GM23338 (cell line): ENCODE measurements around the gene SSBP2.

ENCODE experiments used
- CREB1 ChIP-seq: fragments of 250-450 bp; sonication (Bioruptor Pico); IDR thresholded peaks from 2 replicates; pipeline ENCODE4 v1.5.0; 2020; ENCODE audit warnings: low read depth, mild to moderate bottlenecking, moderate library complexity
- EZH2 ChIP-seq: fragments of 200-600 bp; sonication (generic); IDR thresholded peaks from one replicate; pipeline ENCODE4 v1.8.0; 2017; ENCODE audit warnings: antibody characterized with exemption, mild to moderate bottlenecking, low read depth; ENCODE audit not compliant: unreplicated experiment
- EZH2phosphoT487 ChIP-seq: fragments of 200-600 bp; sonication (generic); IDR thresholded peaks from one replicate; pipeline ENCODE4 v1.8.1; 2018; ENCODE audit warnings: antibody characterized with exemption; ENCODE audit not compliant: unreplicated experiment
- NANOG ChIP-seq: IDR thresholded peaks from 2 replicates; pipeline ENCODE4 v1.6.1; 2016; ENCODE audit warnings: antibody characterized with exemption, borderline replicate concordance
- POLR2AphosphoS5 ChIP-seq: IDR thresholded peaks from 2 replicates; pipeline ENCODE4 v1.6.1; 2016; ENCODE audit warnings: antibody characterized with exemption, low read depth
- STAT1 ChIP-seq: IDR thresholded peaks from one replicate; pipeline ENCODE4 v1.6.1; 2016; ENCODE audit warnings: antibody characterized with exemption; ENCODE audit not compliant: unreplicated experiment
- ZNF114 ChIP-seq: fragments of 250-450 bp; sonication (Bioruptor Pico); IDR thresholded peaks from 2 replicates; pipeline ENCODE4 v1.5.0; 2020; ENCODE audit warnings: mild to moderate bottlenecking, moderate library complexity
- ZNF331 ChIP-seq: fragments of 250-450 bp; sonication (Bioruptor Pico); IDR thresholded peaks from 2 replicates; pipeline ENCODE4 v1.5.0; 2020; ENCODE audit warnings: low read depth, mild to moderate bottlenecking, moderate library complexity
- TF ChIP-seq, protein P1 (sequence below), 2 experiments: fragments of 200-600 bp in 1 of 2; sonication (generic) in 1 of 2; conservative IDR thresholded peaks; 2 replicates each; pipeline versions ENCODE4 v1.5.1 to v1.6.1; 2016 to 2017; ENCODE audit warnings: antibody characterized with exemption in 2 of 2, low read depth in 2 of 2, mild to moderate bottlenecking in 2 of 2, moderate library complexity in 1 of 2
- TF ChIP-seq, protein P2 (sequence below): IDR thresholded peaks from one replicate; pipeline ENCODE4 v1.6.1; 2018; ENCODE audit warnings: antibody characterized with exemption; ENCODE audit not compliant: unreplicated experiment
- TF ChIP-seq, protein P3 (sequence below): fragments of 250-450 bp; sonication (Bioruptor Pico); IDR thresholded peaks from 2 replicates; pipeline ENCODE4 v1.5.0; 2020; ENCODE audit warnings: mild to moderate bottlenecking, moderate library complexity

DNA sequence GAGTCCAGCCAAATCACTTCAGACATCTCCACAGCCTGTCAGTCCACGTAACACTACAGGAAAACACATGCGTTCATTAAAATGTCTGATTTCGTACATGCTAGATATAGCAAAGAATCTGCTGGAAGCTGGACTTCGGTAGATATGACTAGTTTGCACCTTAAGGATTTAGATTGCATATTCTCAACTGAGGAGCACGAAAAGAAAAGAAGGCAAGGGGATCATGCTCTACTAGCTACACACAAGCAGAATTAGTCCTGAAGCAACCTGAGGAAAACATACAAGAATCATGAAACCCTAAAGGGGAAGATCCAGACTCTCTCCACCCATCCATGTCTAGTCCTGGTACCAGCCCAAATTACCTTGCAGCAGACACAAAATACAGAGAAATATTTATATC is 36.1 kb upstream of the SSBP2 start:
- TF ChIP-seq EZH2 (no peak), ZNF114 (CRISPR knock-in tag) (no peak), EZH2phosphoT487 (no peak), POLR2AphosphoS5 (no peak), CREB1 (CRISPR knock-in tag) (no peak), STAT1 (no peak), NANOG (no peak), ZNF331 (CRISPR knock-in tag) (no peak)
- TF ChIP-seq, protein P1, sequence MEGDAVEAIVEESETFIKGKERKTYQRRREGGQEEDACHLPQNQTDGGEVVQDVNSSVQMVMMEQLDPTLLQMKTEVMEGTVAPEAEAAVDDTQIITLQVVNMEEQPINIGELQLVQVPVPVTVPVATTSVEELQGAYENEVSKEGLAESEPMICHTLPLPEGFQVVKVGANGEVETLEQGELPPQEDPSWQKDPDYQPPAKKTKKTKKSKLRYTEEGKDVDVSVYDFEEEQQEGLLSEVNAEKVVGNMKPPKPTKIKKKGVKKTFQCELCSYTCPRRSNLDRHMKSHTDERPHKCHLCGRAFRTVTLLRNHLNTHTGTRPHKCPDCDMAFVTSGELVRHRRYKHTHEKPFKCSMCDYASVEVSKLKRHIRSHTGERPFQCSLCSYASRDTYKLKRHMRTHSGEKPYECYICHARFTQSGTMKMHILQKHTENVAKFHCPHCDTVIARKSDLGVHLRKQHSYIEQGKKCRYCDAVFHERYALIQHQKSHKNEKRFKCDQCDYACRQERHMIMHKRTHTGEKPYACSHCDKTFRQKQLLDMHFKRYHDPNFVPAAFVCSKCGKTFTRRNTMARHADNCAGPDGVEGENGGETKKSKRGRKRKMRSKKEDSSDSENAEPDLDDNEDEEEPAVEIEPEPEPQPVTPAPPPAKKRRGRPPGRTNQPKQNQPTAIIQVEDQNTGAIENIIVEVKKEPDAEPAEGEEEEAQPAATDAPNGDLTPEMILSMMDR (conservative IDR thresholded peaks at IDR 0.05; ENCODE audit: low read depth in 2 of 2) = no peak
- TF ChIP-seq, protein P2, sequence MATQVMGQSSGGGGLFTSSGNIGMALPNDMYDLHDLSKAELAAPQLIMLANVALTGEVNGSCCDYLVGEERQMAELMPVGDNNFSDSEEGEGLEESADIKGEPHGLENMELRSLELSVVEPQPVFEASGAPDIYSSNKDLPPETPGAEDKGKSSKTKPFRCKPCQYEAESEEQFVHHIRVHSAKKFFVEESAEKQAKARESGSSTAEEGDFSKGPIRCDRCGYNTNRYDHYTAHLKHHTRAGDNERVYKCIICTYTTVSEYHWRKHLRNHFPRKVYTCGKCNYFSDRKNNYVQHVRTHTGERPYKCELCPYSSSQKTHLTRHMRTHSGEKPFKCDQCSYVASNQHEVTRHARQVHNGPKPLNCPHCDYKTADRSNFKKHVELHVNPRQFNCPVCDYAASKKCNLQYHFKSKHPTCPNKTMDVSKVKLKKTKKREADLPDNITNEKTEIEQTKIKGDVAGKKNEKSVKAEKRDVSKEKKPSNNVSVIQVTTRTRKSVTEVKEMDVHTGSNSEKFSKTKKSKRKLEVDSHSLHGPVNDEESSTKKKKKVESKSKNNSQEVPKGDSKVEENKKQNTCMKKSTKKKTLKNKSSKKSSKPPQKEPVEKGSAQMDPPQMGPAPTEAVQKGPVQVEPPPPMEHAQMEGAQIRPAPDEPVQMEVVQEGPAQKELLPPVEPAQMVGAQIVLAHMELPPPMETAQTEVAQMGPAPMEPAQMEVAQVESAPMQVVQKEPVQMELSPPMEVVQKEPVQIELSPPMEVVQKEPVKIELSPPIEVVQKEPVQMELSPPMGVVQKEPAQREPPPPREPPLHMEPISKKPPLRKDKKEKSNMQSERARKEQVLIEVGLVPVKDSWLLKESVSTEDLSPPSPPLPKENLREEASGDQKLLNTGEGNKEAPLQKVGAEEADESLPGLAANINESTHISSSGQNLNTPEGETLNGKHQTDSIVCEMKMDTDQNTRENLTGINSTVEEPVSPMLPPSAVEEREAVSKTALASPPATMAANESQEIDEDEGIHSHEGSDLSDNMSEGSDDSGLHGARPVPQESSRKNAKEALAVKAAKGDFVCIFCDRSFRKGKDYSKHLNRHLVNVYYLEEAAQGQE = no peak
- TF ChIP-seq, protein P3, sequence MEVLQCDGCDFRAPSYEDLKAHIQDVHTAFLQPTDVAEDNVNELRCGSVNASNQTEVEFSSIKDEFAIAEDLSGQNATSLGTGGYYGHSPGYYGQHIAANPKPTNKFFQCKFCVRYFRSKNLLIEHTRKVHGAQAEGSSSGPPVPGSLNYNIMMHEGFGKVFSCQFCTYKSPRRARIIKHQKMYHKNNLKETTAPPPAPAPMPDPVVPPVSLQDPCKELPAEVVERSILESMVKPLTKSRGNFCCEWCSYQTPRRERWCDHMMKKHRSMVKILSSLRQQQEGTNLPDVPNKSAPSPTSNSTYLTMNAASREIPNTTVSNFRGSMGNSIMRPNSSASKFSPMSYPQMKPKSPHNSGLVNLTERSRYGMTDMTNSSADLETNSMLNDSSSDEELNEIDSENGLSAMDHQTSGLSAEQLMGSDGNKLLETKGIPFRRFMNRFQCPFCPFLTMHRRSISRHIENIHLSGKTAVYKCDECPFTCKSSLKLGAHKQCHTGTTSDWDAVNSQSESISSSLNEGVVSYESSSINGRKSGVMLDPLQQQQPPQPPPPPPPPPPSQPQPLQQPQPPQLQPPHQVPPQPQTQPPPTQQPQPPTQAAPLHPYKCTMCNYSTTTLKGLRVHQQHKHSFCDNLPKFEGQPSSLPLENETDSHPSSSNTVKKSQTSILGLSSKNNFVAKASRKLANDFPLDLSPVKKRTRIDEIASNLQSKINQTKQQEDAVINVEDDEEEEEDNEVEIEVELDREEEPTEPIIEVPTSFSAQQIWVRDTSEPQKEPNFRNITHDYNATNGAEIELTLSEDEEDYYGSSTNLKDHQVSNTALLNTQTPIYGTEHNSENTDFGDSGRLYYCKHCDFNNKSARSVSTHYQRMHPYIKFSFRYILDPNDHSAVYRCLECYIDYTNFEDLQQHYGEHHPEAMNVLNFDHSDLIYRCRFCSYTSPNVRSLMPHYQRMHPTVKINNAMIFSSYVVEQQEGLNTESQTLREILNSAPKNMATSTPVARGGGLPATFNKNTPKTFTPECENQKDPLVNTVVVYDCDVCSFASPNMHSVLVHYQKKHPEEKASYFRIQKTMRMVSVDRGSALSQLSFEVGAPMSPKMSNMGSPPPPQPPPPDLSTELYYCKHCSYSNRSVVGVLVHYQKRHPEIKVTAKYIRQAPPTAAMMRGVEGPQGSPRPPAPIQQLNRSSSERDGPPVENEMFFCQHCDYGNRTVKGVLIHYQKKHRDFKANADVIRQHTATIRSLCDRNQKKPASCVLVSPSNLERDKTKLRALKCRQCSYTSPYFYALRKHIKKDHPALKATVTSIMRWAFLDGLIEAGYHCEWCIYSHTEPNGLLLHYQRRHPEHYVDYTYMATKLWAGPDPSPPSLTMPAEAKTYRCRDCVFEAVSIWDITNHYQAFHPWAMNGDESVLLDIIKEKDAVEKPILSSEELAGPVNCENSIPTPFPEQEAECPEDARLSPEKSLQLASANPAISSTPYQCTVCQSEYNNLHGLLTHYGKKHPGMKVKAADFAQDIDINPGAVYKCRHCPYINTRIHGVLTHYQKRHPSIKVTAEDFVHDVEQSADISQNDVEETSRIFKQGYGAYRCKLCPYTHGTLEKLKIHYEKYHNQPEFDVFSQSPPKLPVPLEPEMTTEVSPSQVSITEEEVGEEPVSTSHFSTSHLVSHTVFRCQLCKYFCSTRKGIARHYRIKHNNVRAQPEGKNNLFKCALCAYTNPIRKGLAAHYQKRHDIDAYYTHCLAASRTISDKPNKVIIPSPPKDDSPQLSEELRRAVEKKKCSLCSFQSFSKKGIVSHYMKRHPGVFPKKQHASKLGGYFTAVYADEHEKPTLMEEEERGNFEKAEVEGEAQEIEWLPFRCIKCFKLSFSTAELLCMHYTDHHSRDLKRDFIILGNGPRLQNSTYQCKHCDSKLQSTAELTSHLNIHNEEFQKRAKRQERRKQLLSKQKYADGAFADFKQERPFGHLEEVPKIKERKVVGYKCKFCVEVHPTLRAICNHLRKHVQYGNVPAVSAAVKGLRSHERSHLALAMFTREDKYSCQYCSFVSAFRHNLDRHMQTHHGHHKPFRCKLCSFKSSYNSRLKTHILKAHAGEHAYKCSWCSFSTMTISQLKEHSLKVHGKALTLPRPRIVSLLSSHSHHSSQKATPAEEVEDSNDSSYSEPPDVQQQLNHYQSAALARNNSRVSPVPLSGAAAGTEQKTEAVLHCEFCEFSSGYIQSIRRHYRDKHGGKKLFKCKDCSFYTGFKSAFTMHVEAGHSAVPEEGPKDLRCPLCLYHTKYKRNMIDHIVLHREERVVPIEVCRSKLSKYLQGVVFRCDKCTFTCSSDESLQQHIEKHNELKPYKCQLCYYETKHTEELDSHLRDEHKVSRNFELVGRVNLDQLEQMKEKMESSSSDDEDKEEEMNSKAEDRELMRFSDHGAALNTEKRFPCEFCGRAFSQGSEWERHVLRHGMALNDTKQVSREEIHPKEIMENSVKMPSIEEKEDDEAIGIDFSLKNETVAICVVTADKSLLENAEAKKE (CRISPR knock-in tag) = no peak
